ENCODE data around the gene ASB7. TPM values are rescaled to one million over a fixed set of nuclear protein-coding genes. Genes with fewer than 3 reads are reported as not detected.

Gene ASB7
- total RNA-seq, 1 donor from 2014 or later = 18.3 TPM

GRCh38 chr15:100642950-100643338 lies 40.6 kb downstream of the ASB7 start:
- Mint-ChIP-seq H3K9me3 (no peaks in the 10 kb centered on the region), H3K36me3 (peaks cover 3% of the 10 kb centered on the region), H3K4me1 (peaks cover 5% of the 10 kb centered on the region), H3K4me3 (no peak overlapping the region), H3K27ac (no peak overlapping the region), H3K27me3 (ENCODE audit: insufficient read depth, low read depth) (no peaks in the 10 kb centered on the region)
- Histone ChIP-seq H3K27me3 (no peaks in the 10 kb centered on the region), H3K79me2 (ENCODE audit: low read depth) (peaks cover 40% of the 10 kb centered on the region), H3K4me3 (no peak overlapping the region), H2AFZ (replicated peaks) (no peak overlapping the region), H3K4me2 (no peak overlapping the region), H3K4me1 (peaks cover 5% of the 10 kb centered on the region), H3F3A (ENCODE audit: low read depth) (no peaks in the 10 kb centered on the region), H3K9ac (no peak overlapping the region), H3K27ac (no peak overlapping the region), H4K20me1 (ENCODE audit: low read depth) (peaks cover 10% of the 10 kb centered on the region), H3K36me3 (no peaks in the 10 kb centered on the region), H3K9me3 (ENCODE audit: low read depth) (no peaks in the 10 kb centered on the region)
- no peak for DNase-seq (ENCODE audit: low spot score)
- TF ChIP-seq EZH2phosphoT487 (IDR thresholded peaks at IDR 0.05) (no peak), CTCF (IDR thresholded peaks at IDR 0.05) (no peak), EZH2 (IDR thresholded peaks at IDR 0.05) (no peak)

DNA sequence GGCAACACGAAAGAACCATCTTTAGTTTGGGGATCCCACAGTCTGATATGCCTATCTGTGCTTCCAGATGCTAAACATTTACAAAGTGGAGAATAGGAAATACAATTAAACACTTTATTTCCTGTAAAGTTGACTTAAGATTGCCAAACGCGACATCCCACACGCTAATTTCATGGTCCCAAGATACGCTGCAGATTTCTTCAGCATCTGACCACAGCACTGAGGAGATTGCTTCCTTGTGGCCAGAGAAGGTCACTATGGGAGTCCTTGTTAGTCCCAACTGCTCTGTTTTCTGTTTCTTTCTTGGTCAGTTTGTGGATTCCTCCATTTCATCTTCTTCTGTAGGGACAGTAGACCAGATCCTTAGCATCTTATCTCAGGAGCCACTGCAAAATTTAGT lies 43.3 kb downstream of the ASB7 start:
- Mint-ChIP-seq H3K36me3 (peaks cover 1% of the 10 kb centered on the region), H3K4me3 (no peak overlapping the region), H3K4me1 (peaks cover 5% of the 10 kb centered on the region), H3K27ac (no peak overlapping the region), H3K9me3 (no peaks in the 10 kb centered on the region), H3K27me3 (ENCODE audit: insufficient read depth, low read depth) (no peaks in the 10 kb centered on the region)
- Histone ChIP-seq H3K27me3 (no peaks in the 10 kb centered on the region), H3K4me3 (no peak overlapping the region), H3K9me3 (ENCODE audit: low read depth) (no peaks in the 10 kb centered on the region), H3K27ac (no peak overlapping the region), H3K4me2 (no peak overlapping the region), H3K79me2 (ENCODE audit: low read depth) (peaks cover 17% of the 10 kb centered on the region), H3K9ac (no peak overlapping the region), H4K20me1 (ENCODE audit: low read depth) (peaks cover 10% of the 10 kb centered on the region), H3K4me1 (peaks cover 5% of the 10 kb centered on the region), H3K36me3 (no peaks in the 10 kb centered on the region), H3F3A (ENCODE audit: low read depth) (no peaks in the 10 kb centered on the region), H2AFZ (replicated peaks) (no peak overlapping the region)
- DNase-seq (ENCODE audit: low spot score) = no peak
- no peak for TF ChIP-seq EZH2phosphoT487 (IDR thresholded peaks at IDR 0.05)
- no peak for TF ChIP-seq EZH2 (IDR thresholded peaks at IDR 0.05)
- no peak for TF ChIP-seq CTCF (IDR thresholded peaks at IDR 0.05)

- no peaks in the 10 kb centered on the region for H3K27me3 Mint-ChIP-seq (ENCODE audit: insufficient read depth, low read depth)
- Histone ChIP-seq H3K27ac (no peak overlapping the region), H3K9ac (no peak overlapping the region), H3K4me1 (peaks cover 5% of the 10 kb centered on the region), H3K79me2 (ENCODE audit: low read depth) (peaks cover 7% of the 10 kb centered on the region), H3K9me3 (ENCODE audit: low read depth) (no peaks in the 10 kb centered on the region), H3F3A (ENCODE audit: low read depth) (no peaks in the 10 kb centered on the region), H2AFZ (replicated peaks) (no peak overlapping the region), H3K4me2 (no peak overlapping the region), H4K20me1 (ENCODE audit: low read depth) (no peaks in the 10 kb centered on the region), H3K36me3 (no peaks in the 10 kb centered on the region), H3K27me3 (no peaks in the 10 kb centered on the region), H3K4me3 (no peak overlapping the region)
- peaks cover 2% of the 10 kb centered on the region for H3K36me3 Mint-ChIP-seq
- H3K4me3 Mint-ChIP-seq = no peak overlapping the region
- no peaks in the 10 kb centered on the region for H3K9me3 Mint-ChIP-seq
- no peak for TF ChIP-seq CTCF (IDR thresholded peaks at IDR 0.05)
- no peak for TF ChIP-seq EZH2phosphoT487 (IDR thresholded peaks at IDR 0.05)
- TF ChIP-seq EZH2 (IDR thresholded peaks at IDR 0.05) = no peak
- H3K4me1 Mint-ChIP-seq = peaks cover 15% of the 10 kb centered on the region
- DNase-seq (ENCODE audit: low spot score) = no peak
- no peak overlapping the region for H3K27ac Mint-ChIP-seq
These were observed 46.6 kb downstream of the ASB7 start for GRCh38 chr15:100648951-100649350.
